ENCODE measurements around the gene HS6ST1.

Gene HS6ST1

GRCh38 chr2:128250229-128251025, 68.2 kb downstream of the HS6ST1 start:
- DNase-seq = peak in 11 of 58 donors; percentile 22 to 77 (median 42)

- DNase-seq = no peak
Measured at GRCh38 chr2:128249555-128249954, 69.1 kb downstream of the HS6ST1 start.

- no peak for DNase-seq
Measured at GRCh38 chr2:128245813-128246212, 72.9 kb downstream of the HS6ST1 start.

GRCh38 chr2:128241896-128242295, 76.8 kb downstream of the HS6ST1 start:
- no peak for DNase-seq

- peak in 22 of 58 donors; percentile 15 to 74 (median 44) for DNase-seq
Measured at GRCh38 chr2:128237911-128238697, 80.6 kb downstream of the HS6ST1 start.

- DNase-seq = no peak
Measured at GRCh38 chr2:128237081-128237534, 81.6 kb downstream of the HS6ST1 start.

GRCh38 chr2:128236491-128237035, 82.1 kb downstream of the HS6ST1 start:
- DNase-seq = peak in 2 of 58 donors; percentile 22 to 43

GRCh38 chr2:128235581-128235980, 83.1 kb downstream of the HS6ST1 start:
- DNase-seq = no peak

GRCh38 chr2:128234613-128235012, 84.1 kb downstream of the HS6ST1 start:
- no peak for DNase-seq

- DNase-seq = no peak
Measured at GRCh38 chr2:128233790-128234395, 84.8 kb downstream of the HS6ST1 start.

- peak in 57 of 58 donors; percentile 34 to 91 (median 77) for DNase-seq
Measured at GRCh38 chr2:128232965-128233789, 85.5 kb downstream of the HS6ST1 start.

- no peak for DNase-seq
Measured at GRCh38 chr2:128228894-128229293, 89.8 kb downstream of the HS6ST1 start.

GRCh38 chr2:128227862-128228261, 90.8 kb downstream of the HS6ST1 start:
- no peak for DNase-seq

GRCh38 chr2:128219891-128220290, 98.8 kb downstream of the HS6ST1 start:
- DNase-seq = peak in 1 of 58 donors; percentile 16

- no peak for DNase-seq
Measured at GRCh38 chr2:128217671-128218070, 101.0 kb downstream of the HS6ST1 start.

- no peak for DNase-seq
Measured at GRCh38 chr2:128215897-128216642, 102.6 kb downstream of the HS6ST1 start.
